GM12878 (cell line): Measurements from ENCODE around the gene GARIN5A. TPM values are rescaled to one million over a fixed set of nuclear protein-coding genes. Genes with fewer than 3 reads are reported as not detected.

Experiments
- ATAC-seq: fragments of 200-7000 bp; cut with Tn5 transposase; 3 replicates; pipeline ENCODE4 v1.9.1; 2020; ENCODE audit warnings: mild to moderate bottlenecking, moderate library complexity
- BruUV-seq: library from RNA; stranded (reverse); fragments of 400-500 nt; replicated peaks from 2 replicates; lab custom pipeline; 2021; lab: Mats Ljungman, UMichigan
- CTCF ChIA-PET: fragments of 300-600 bp; sonication (Branson Sonifier 250); formaldehyde crosslinking; extraction: SDS; loops from one replicate; lab custom pipeline; 2021; ENCODE audit warnings: inconsistent platforms; lab: Yijun Ruan, JAX
- POLR2A ChIA-PET: fragments of 350-600 bp; formaldehyde crosslinking; extraction: SDS; loops from one replicate; lab custom pipeline; 2021; ENCODE audit warnings: inconsistent platforms; lab: Charles Lee
- RAD21 ChIA-PET: fragments of 300-600 bp; sonication (Branson Sonifier 250); formaldehyde crosslinking; loops from one replicate; lab custom pipeline; 2023; ENCODE audit warnings: antibody characterized with exemption; ENCODE audit not compliant: unreplicated experiment; lab: Charles Lee
- SMC1A ChIA-PET: fragments of 300-600 bp; sonication (Branson Sonifier 250); formaldehyde crosslinking; loops from one replicate; lab custom pipeline; 2023; ENCODE audit not compliant: unreplicated experiment, uncharacterized antibody; lab: Charles Lee
- DNase-seq: peaks from one replicate; pipeline ENCODE4 v3.0.0-alpha.2; 2011; ENCODE audit warnings: low read depth, low spot score
- FAIRE-seq: peaks from 3 replicates; lab custom pipeline; 2011; peaks lifted over from hg19 to GRCh38; lab: Jason Lieb, UNC
- H2AFZ ChIP-seq: 2 replicates; pipeline ENCODE4 v1.6.0; 2011; ENCODE audit warnings: low read depth, low read length, control low read depth; ENCODE audit not compliant: control insufficient read depth
- H3K27ac ChIP-seq: 2 replicates; pipeline ENCODE4 v1.5.1; 2011; ENCODE audit warnings: control low read depth; ENCODE audit not compliant: control insufficient read depth, insufficient read depth
- H3K27me3 ChIP-seq, 2 experiments: replicated peaks in 1 of 2; 2 replicates each; pipeline versions ENCODE4 v1.6.0 to v1.6.1; 2011; ENCODE audit warnings: low read length in 1 of 2; ENCODE audit not compliant: control insufficient read depth in 2 of 2, insufficient read depth in 2 of 2
- H3K36me3 ChIP-seq, 2 experiments: 2 replicates each; pipeline ENCODE4 v1.5.1; 2011; ENCODE audit warnings: low read length in 1 of 2; ENCODE audit not compliant: control insufficient read depth in 2 of 2, insufficient read depth in 2 of 2
- H3K4me1 ChIP-seq: 2 replicates; pipeline ENCODE4 v1.6.1; 2011; ENCODE audit warnings: mild to moderate bottlenecking, low read length, moderate library complexity, mixed read lengths; ENCODE audit not compliant: control insufficient read depth, insufficient read depth
- H3K4me2 ChIP-seq: 2 replicates; pipeline ENCODE4 v1.6.0; 2011; ENCODE audit warnings: control low read depth; ENCODE audit not compliant: control insufficient read depth, insufficient read depth
- H3K4me3 ChIP-seq: fragments of 200-600 bp; sonication (generic); 2 replicates; pipeline ENCODE4 v1.5.1; 2016
- H3K79me2 ChIP-seq: 2 replicates; pipeline ENCODE4 v1.6.0; 2011; ENCODE audit warnings: low read length; ENCODE audit not compliant: control insufficient read depth, insufficient read depth
- H3K9ac ChIP-seq: 2 replicates; pipeline ENCODE4 v1.8.0; 2011; ENCODE audit warnings: low read length, control low read depth, mixed read lengths; ENCODE audit not compliant: control insufficient read depth, insufficient read depth
- H3K9me3 ChIP-seq: replicated peaks from 3 replicates; pipeline ENCODE4 v1.5.1; 2011; ENCODE audit warnings: mild to moderate bottlenecking, low read length; ENCODE audit not compliant: control insufficient read depth, insufficient read depth
- H4K20me1 ChIP-seq: 2 replicates; pipeline ENCODE4 v1.6.0; 2011; ENCODE audit not compliant: control insufficient read depth, insufficient read depth
- BACH1 ChIP-seq: fragments of 450-650 bp; IDR thresholded peaks from 2 replicates; pipeline ENCODE4 v1.6.1; 2017; ENCODE audit warnings: mild to moderate bottlenecking, borderline replicate concordance
- BCL11A ChIP-seq: IDR thresholded peaks from 2 replicates; pipeline ENCODE4 v1.6.1; 2011; ENCODE audit warnings: low read depth, low read length
- CEBPB ChIP-seq, 2 experiments: fragments of 150-350 bp in 1 of 2; IDR thresholded peaks; 2 replicates each; pipeline ENCODE4 v1.6.1; 2012 to 2014; ENCODE audit warnings: low read depth in 2 of 2, low read length in 2 of 2, borderline replicate concordance in 1 of 2, inconsistent platforms in 1 of 2
- CHD1 ChIP-seq: IDR thresholded peaks from 2 replicates; pipeline ENCODE4 v1.6.1; 2012; ENCODE audit warnings: low read depth, low read length, improper control_type of control experiment
- CREB1 ChIP-seq: IDR thresholded peaks from 2 replicates; pipeline ENCODE4 v1.6.1; 2012; ENCODE audit warnings: low read depth, mild to moderate bottlenecking, inconsistent platforms
- ESRRA ChIP-seq: IDR thresholded peaks from 2 replicates; pipeline ENCODE4 v1.6.1; 2012; ENCODE audit warnings: mild to moderate bottlenecking, low read length, improper control_type of control experiment
- FOXK2 ChIP-seq: fragments of 450-650 bp; IDR thresholded peaks from 2 replicates; pipeline ENCODE4 v1.6.1; 2017; ENCODE audit warnings: mild to moderate bottlenecking, moderate library complexity
- FOXM1 ChIP-seq: IDR thresholded peaks from 2 replicates; pipeline ENCODE4 v1.6.1; 2012; ENCODE audit warnings: low read depth, mild to moderate bottlenecking, inconsistent platforms, low read length, moderate library complexity
- IKZF1 ChIP-seq: fragments of 450-650 bp; conservative IDR thresholded peaks from 2 replicates; pipeline ENCODE4 v1.6.1; 2017; ENCODE audit warnings: antibody characterized with exemption, mild to moderate bottlenecking
- IRF4 ChIP-seq: IDR thresholded peaks from 2 replicates; pipeline ENCODE4 v1.6.1; 2011; ENCODE audit warnings: low read depth, low read length
- JUNB ChIP-seq: IDR thresholded peaks from 2 replicates; pipeline ENCODE4 v1.6.1; 2016; ENCODE audit warnings: antibody characterized with exemption, mild to moderate bottlenecking
- MTA3 ChIP-seq: IDR thresholded peaks from 2 replicates; pipeline ENCODE4 v1.6.1; 2012; ENCODE audit warnings: low read length, inconsistent platforms, borderline replicate concordance
- MYB ChIP-seq: fragments of 150-350 bp; IDR thresholded peaks from 2 replicates; pipeline ENCODE4 v1.6.1; 2014; ENCODE audit warnings: mild to moderate bottlenecking, low read depth, low read length, borderline replicate concordance
- NBN ChIP-seq: fragments of 450-650 bp; IDR thresholded peaks from 2 replicates; pipeline ENCODE4 v1.6.1; 2016
- NFIC ChIP-seq: IDR thresholded peaks from 2 replicates; pipeline ENCODE4 v1.6.1; 2012; ENCODE audit warnings: low read depth, mild to moderate bottlenecking, inconsistent platforms, low read length, moderate library complexity
- NR2C1 ChIP-seq: fragments of 450-650 bp; IDR thresholded peaks from 2 replicates; pipeline ENCODE4 v1.6.1; 2017; ENCODE audit warnings: antibody characterized with exemption, mild to moderate bottlenecking, moderate library complexity
- PAX8 ChIP-seq: fragments of 450-650 bp; IDR thresholded peaks from 2 replicates; pipeline ENCODE4 v1.6.1; 2017; ENCODE audit warnings: mild to moderate bottlenecking, moderate library complexity
- POLR2A ChIP-seq: IDR thresholded peaks from 2 replicates; pipeline ENCODE4 v1.6.1; 2011; ENCODE audit warnings: low read depth, mild to moderate bottlenecking, low read length
- SUZ12 ChIP-seq: fragments of 200-600 bp; sonication (generic); IDR thresholded peaks from one replicate; pipeline ENCODE4 v1.6.1; 2018; ENCODE audit warnings: antibody characterized with exemption, mild to moderate bottlenecking; ENCODE audit not compliant: unreplicated experiment
- ZNF384 ChIP-seq: IDR thresholded peaks from 2 replicates; pipeline ENCODE4 v1.6.1; 2012; ENCODE audit warnings: low read depth, mild to moderate bottlenecking, low read length, improper control_type of control experiment, borderline replicate concordance
- WGBS: methylation state at CpG from one replicate; pipeline ENCODE4 v1.1.6; 2016; ENCODE audit warnings: low lambda C conversion rate; ENCODE audit not compliant: insufficient replicate concordance, insufficient coverage; ENCODE audit errors: missing lambda C conversion rate; 5-methylcytosine and 5-hydroxymethylcytosine counted together
- in situ Hi-C: fragments of 300-500 bp; cut with MboI; formaldehyde crosslinking; loops from 9 replicates; pipeline ENCODE4 v1.14.3; 2018; ENCODE audit warnings: mixed read lengths
- intact Hi-C: fragments of 100-400 bp; cut with micrococcal nuclease; formaldehyde crosslinking; loops from one replicate; pipeline ENCODE4 v1.14.2; 2022; ENCODE audit not compliant: unreplicated experiment
- polyA plus RNA-seq, 11 experiments: library from polyadenylated mRNA; depleted of rRNA in 4 of 11; unstranded in 6 of 11; stranded (reverse) in 5 of 11; fragments of >200 nt; fragmentation: Nextera tagmentation in 4 of 11; fragmentation: Illumina TruSeq in 1 of 11; extraction: Ambion mirVana in 4 of 11; extraction: Trizol in 1 of 11; gene quantifications; 1 replicate in 1 of 11; 2 replicates in 10 of 11; pipeline versions ENCODE4 v1.2.1 to v1.2.3, GENCODE V29; 2011 to 2016; ENCODE audit warnings: inconsistent platforms in 2 of 11, missing spikeins in 2 of 11, low read depth in 1 of 11
- total RNA-seq, 4 experiments: library from RNA; depleted of rRNA in 3 of 4; stranded (reverse); fragments of >200 nt in 3 of 4; fragmentation: Illumina TruSeq in 1 of 4; extraction: Trizol in 1 of 4; gene quantifications; 2 replicates each; pipeline versions ENCODE4 v1.2.1 to v1.2.3, GENCODE V29; 2013 to 2021
- TF ChIP-seq, protein P1 (sequence below): fragments of 450-650 bp; conservative IDR thresholded peaks from 2 replicates; pipeline ENCODE4 v1.6.1; 2017; ENCODE audit warnings: mild to moderate bottlenecking, moderate library complexity

The GARIN5A gene
- total and polyA plus RNA-seq, 10 of the 15 experiments (the other 5 are each of a cell fraction or from before 2014, with no cell fraction given), result 0.18 to 1.2 (median 0.24) TPM; not detected in 6

DNA sequence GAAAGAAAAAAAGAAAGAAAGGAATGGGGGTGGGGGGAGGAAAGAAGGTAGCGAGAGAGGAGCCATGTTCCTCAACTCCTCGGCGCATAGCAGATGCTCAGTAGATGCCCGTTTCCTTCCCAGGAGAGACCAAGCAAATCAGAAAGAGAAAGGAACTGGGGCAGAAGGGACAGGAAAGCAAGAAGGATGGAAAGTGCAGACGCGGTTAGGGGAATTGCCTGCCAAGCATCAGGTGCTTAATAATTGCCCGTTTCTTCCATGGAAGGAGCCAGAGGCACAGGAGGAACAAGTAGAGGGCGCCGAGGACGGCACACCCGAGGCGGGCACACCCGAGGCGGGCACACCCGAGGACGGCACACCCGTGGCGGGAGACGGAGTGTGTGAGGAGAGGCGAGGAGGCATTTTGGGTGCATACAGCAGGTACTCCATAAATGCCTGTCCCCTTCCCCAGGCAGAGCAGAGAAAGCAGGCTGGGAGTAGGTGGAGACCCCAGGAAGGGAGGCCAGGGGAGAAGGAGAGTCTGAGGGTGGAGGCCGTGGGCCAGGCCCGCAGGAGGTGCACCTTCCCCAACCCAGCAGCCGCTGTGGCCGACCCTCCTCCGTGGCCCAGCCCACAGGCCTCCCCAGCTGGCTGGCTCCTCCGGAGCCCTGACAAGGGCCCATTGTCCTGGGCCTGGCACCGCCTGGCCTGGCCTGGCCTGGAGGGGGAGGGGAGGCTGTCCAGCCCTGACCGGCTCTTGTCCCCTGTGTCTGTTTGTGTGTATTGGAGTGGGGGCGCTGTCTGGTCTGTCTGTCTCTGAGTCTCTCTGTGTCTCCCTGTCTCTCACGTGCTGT is 19.8 kb upstream of the GARIN5A start (continued):
- no peak for TF ChIP-seq ESRRA
- TF ChIP-seq ZNF384, result no peak
- TF ChIP-seq CREB1, result no peak
- TF ChIP-seq, all 136 proteins: peak for 0

DNA sequence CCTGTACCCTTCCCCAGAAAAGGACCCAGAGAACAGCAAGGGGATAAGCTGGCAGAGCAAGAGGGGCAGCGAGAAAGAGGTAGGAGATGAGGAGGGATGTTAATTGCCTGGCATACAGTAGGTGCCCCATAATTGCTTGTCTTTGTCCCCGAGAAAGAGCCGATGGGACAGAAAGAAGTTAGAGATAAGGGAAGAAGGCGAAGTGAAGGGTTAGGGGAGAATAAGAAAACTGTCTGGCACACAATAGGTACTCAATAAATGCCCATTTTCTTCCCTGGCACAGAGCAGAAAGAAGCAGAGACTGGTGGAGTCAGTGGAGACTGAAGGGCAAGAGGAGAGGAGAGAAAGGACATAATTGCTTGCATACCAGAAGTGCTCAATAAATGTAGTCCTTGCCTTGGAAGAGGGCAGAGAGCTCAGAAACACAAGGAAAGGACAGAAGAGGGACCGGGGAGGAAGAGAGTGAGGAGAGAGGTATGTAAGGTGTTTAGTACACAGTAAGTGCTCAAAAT is 18.4 kb upstream of the GARIN5A start:
- H3K27me3 ChIP-seq, result no peaks in the 10 kb centered on the region
- no peak overlapping the region for H3K27ac ChIP-seq
- no peak for ATAC-seq
- intact Hi-C loops, result no loop called here
- ChIA-PET SMC1A (no interaction called here), CTCF (no interaction called here), RAD21 (no interaction called here), POLR2A (no interaction called here)
- BruUV-seq, result no TSS peak
- no peak overlapping the region for H3K4me2 ChIP-seq
- no peaks in the 10 kb centered on the region for H3K4me1 ChIP-seq
- no peaks in the 10 kb centered on the region for H4K20me1 ChIP-seq
- H2AFZ ChIP-seq, result no peak overlapping the region
- no peaks in the 10 kb centered on the region for H3K79me2 ChIP-seq
- in situ Hi-C loops, result no loop called here
- no peaks in the 10 kb centered on the region for H3K36me3 ChIP-seq
- FAIRE-seq, result no peak
- WGBS, result 48% methylated on average over 5 of the region's 5 CpGs
- no peaks in the 10 kb centered on the region for H3K9me3 ChIP-seq
- no peak for DNase-seq
- TF ChIP-seq NFIC (no peak), JUNB (no peak), CHD1 (no peak), SUZ12 (no peak), NBN (no peak), CEBPB (IDR thresholded peaks at IDR 0.05; ENCODE audit: borderline replicate concordance in 1 of 2, low read depth in 2 of 2, low read length in 2 of 2) (no peak), IKZF1 (no peak), NR2C1 (no peak), POLR2A (no peak), FOXM1 (no peak), PAX8 (no peak), MYB (no peak), FOXK2 (no peak), MTA3 (no peak), BCL11A (no peak), IRF4 (no peak), BACH1 (no peak)
- TF ChIP-seq, protein P1, sequence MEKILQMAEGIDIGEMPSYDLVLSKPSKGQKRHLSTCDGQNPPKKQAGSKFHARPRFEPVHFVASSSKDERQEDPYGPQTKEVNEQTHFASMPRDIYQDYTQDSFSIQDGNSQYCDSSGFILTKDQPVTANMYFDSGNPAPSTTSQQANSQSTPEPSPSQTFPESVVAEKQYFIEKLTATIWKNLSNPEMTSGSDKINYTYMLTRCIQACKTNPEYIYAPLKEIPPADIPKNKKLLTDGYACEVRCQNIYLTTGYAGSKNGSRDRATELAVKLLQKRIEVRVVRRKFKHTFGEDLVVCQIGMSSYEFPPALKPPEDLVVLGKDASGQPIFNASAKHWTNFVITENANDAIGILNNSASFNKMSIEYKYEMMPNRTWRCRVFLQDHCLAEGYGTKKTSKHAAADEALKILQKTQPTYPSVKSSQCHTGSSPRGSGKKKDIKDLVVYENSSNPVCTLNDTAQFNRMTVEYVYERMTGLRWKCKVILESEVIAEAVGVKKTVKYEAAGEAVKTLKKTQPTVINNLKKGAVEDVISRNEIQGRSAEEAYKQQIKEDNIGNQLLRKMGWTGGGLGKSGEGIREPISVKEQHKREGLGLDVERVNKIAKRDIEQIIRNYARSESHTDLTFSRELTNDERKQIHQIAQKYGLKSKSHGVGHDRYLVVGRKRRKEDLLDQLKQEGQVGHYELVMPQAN, result no peak
- TF ChIP-seq, all 136 proteins: peak for 0
- Histone ChIP-seq H3K4me3 (no peak overlapping the region), H3K9ac (no peak overlapping the region)
